Cardiac muscle cell (in vitro differentiated cells and primary cell): ENCODE results near the gene MIAT. TPM values are rescaled to one million over a fixed set of nuclear protein-coding genes. Genes with fewer than 3 reads are reported as not detected.

Experiments
- DNase-seq, 2 donors: peaks; one replicate each; pipeline versions ENCODE4 v3.0.0 to v3.0.0-alpha.2; 2010 to 2017; ENCODE audit warnings: low read depth in 1 of 2, low spot score in 1 of 2
- H3K27ac ChIP-seq: fragments of 200-600 bp; sonication (generic); 2 replicates; pipeline ENCODE4 v1.5.1; 2016
- H3K27me3 ChIP-seq: fragments of 200-600 bp; sonication (generic); 2 replicates; pipeline ENCODE4 v1.6.0; 2016; ENCODE audit warnings: control low read depth
- H3K36me3 ChIP-seq: fragments of 200-600 bp; sonication (generic); 2 replicates; pipeline ENCODE4 v1.5.1; 2016; ENCODE audit warnings: control low read depth
- H3K4me1 ChIP-seq: fragments of 200-600 bp; sonication (generic); 2 replicates; pipeline ENCODE4 v1.8.1; 2017; ENCODE audit warnings: low read depth, mild to moderate bottlenecking, mixed run types
- H3K4me3 ChIP-seq: fragments of 200-600 bp; sonication (generic); 2 replicates; pipeline ENCODE4 v1.5.1; 2016; ENCODE audit warnings: mild to moderate bottlenecking
- H3K9me3 ChIP-seq: fragments of 200-600 bp; sonication (generic); 2 replicates; pipeline ENCODE4 v1.5.1; 2017; ENCODE audit warnings: low read depth, mild to moderate bottlenecking, control low read depth
- polyA plus RNA-seq: library from polyadenylated mRNA; unstranded; fragments of >200 nt; fragmentation: Nextera tagmentation; extraction: Ambion mirVana; gene quantifications from 2 replicates; pipeline ENCODE4 v1.2.1, GENCODE V29; 2016
- total RNA-seq: library from RNA; depleted of rRNA; stranded (reverse); fragments of >200 nt; gene quantifications from 2 replicates; pipeline ENCODE4 v1.2.3, GENCODE V29; 2016
- TF ChIP-seq, protein P1 (sequence below): IDR thresholded peaks from 2 replicates; pipeline ENCODE4 v1.5.1; 2012; ENCODE audit warnings: low read depth, mild to moderate bottlenecking, low read length

MIAT gene
- total and polyA plus RNA-seq, 2 experiments from 2014 or later = 0.11 to 0.66 TPM

DNA sequence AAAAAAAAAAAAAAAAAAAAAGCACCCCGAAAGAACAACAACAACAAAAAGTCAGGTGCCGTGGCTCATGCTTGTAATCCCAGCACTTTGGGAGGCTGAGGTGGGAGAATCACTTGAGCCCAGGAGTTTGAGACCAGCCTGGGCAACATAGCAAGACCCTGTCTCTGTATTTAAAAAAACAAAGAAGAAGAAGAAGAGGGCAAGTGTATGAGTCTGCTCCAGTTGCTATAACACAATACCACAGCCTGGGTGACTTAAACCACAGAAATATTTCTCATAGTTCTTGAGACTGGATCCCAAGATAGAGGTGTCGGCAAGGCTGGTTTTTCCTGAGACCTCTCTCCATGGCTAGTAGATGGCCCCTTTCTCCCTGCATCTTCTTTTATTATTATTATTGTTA, 23.2 kb upstream of the MIAT start:
- Histone ChIP-seq H3K36me3 (no peaks in the 10 kb centered on the region), H3K27ac (no peak overlapping the region), H3K4me3 (no peak overlapping the region), H3K27me3 (no peaks in the 10 kb centered on the region), H3K9me3 (no peaks in the 10 kb centered on the region), H3K4me1 (no peaks in the 10 kb centered on the region)
- no peak for DNase-seq
- TF ChIP-seq, protein P1, sequence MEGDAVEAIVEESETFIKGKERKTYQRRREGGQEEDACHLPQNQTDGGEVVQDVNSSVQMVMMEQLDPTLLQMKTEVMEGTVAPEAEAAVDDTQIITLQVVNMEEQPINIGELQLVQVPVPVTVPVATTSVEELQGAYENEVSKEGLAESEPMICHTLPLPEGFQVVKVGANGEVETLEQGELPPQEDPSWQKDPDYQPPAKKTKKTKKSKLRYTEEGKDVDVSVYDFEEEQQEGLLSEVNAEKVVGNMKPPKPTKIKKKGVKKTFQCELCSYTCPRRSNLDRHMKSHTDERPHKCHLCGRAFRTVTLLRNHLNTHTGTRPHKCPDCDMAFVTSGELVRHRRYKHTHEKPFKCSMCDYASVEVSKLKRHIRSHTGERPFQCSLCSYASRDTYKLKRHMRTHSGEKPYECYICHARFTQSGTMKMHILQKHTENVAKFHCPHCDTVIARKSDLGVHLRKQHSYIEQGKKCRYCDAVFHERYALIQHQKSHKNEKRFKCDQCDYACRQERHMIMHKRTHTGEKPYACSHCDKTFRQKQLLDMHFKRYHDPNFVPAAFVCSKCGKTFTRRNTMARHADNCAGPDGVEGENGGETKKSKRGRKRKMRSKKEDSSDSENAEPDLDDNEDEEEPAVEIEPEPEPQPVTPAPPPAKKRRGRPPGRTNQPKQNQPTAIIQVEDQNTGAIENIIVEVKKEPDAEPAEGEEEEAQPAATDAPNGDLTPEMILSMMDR = no peak

DNA sequence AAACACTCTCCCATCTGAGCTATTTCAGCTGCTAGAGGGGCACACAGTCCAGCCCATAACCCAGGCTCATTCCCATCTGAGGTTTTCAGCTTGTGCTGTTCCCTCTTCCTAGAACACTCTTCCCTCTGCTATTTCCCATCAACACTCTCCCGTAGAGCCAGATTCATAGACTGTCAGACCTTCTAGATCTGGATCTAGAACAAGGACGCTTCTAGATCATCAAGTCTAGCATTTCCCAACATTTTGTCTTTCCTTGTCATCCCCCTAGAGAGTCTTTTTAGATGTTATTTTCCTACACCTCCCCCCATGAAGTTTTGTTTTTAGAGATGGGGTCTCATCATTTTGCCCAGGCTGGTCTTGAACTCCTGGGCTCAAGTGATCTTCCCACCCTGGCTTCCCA, 22.3 kb upstream of the MIAT start:
- Histone ChIP-seq H3K36me3 (no peaks in the 10 kb centered on the region), H3K4me1 (no peaks in the 10 kb centered on the region), H3K27me3 (no peaks in the 10 kb centered on the region), H3K27ac (no peak overlapping the region), H3K4me3 (no peak overlapping the region), H3K9me3 (no peaks in the 10 kb centered on the region)
- DNase-seq = no peak
- TF ChIP-seq, protein P1 = no peak

DNA sequence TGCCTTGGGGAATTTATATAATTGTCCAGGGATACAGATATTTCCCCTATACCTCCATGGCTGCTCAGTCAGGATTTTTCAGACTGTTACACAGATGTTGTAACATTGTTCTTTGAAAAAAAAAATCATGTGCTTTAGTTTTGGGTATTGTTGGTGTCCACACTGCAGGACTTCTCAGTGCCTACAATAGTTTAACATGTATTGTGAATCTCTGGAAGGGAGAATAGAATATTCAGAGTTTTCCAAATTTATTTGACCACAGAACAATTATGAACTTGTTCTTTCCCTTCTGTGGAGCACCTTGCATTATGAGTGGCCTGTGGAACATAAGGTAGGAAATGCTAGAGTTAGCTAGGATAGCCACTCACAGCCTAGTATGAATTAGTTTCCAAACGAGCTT, 21.1 kb upstream of the MIAT start:
- H3K9me3 ChIP-seq = no peaks in the 10 kb centered on the region
- no peaks in the 10 kb centered on the region for H3K36me3 ChIP-seq
- H3K4me1 ChIP-seq = no peaks in the 10 kb centered on the region
- no peak overlapping the region for H3K4me3 ChIP-seq
- TF ChIP-seq, protein P1 = no peak
- H3K27me3 ChIP-seq = no peaks in the 10 kb centered on the region
- DNase-seq = no peak
- no peak overlapping the region for H3K27ac ChIP-seq

DNA sequence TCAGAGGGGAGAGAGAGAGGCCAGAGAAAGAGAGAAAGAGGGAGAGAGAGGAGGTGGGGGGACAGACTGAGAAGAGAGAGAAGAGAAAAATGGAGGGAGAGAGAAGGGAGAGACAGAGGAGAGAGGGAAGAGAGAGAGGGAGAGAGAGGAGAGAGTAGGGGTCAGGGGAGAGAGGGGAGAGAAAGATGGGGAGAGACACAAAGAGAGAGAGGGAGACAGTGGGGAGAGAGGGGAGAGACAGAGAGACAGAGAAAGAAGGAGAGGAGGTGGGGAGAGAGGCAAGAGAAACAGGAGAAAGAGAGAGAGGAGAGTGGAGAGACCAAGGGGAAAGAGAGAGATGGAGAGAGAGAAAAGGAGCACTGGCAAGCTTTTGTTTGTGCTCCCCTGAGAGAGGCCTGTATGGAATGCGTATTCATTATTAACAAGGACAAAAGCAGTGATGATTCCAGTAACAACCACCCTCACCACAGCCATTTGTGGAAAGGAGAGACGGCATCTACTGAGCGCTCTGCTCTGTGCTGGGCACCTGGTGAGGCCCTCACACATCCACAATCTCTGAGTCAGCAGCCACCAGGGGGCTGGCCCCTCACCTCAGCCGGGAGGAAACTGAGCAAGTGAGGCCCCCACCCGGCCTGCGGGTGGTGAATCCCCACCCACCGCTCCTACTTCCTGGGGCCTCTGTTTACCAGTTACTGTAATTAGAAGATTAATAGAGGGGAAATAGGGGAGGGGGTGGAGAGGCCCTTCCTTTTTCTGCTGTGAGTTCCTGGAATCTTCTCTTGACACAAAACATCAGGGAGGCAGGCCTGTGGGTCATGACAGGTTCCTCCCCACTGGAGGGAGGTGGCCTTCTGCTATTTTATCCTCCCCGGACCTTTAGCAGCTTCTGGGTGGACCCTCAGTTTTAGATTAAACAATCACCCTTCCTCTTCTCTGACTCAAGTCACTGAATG, 14.6 kb upstream of the MIAT start:
- TF ChIP-seq, protein P1 = peak; percentile 14
- no peaks in the 10 kb centered on the region for H3K9me3 ChIP-seq
- H3K27me3 ChIP-seq = peaks cover 7% of the 10 kb centered on the region
- DNase-seq = peak in 1 of 2 donors; percentile 21
- H3K36me3 ChIP-seq = no peaks in the 10 kb centered on the region
- H3K4me1 ChIP-seq = peaks cover 6% of the 10 kb centered on the region
- no peak overlapping the region for H3K4me3 ChIP-seq
- H3K27ac ChIP-seq = no peak overlapping the region

DNA sequence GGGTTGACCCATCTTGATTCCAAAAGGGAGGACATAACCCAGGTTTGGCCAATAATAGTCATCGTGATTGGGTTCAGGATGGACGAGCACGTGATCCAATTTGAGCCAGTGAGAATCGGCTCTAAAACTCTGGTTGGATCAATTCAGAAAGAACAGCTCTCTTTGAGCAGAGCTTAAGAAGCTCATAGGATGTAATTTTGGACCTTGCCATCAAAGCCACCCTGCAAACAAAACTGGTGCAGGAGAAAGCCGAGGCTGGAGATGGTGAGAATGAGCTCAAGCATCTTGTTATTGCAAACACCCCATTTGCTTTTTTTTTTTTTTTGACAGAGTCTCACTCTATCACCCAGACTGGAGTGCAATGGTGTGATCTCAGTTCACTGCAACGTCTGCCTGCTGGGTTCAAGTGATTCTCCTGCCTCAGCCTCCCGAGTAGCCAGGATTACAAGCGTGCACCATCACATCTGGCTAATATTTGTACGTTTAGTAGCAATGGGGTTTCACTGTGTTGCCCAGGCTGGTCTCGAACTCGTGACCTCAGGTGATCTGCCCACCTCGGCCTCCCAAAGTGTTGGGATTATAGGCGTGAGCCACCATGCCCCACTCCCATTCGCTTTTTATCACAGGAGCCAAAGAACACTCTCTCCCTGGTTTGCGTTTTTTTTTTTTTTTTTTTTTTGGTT, 13.8 kb upstream of the MIAT start:
- Histone ChIP-seq H3K36me3 (no peaks in the 10 kb centered on the region), H3K4me1 (peaks cover 6% of the 10 kb centered on the region), H3K4me3 (no peak overlapping the region), H3K27me3 (peaks cover 14% of the 10 kb centered on the region), H3K9me3 (no peaks in the 10 kb centered on the region), H3K27ac (no peak overlapping the region)
- DNase-seq = no peak
- TF ChIP-seq, protein P1 = no peak
